Glutamatergic neuron (in vitro differentiated cells): ENCODE measurements around the gene ABI1. TPM values are rescaled to one million over a fixed set of nuclear protein-coding genes. Genes with fewer than 3 reads are reported as not detected.

Experiments
- DNase-seq: peaks from one replicate; pipeline ENCODE4 v3.0.0; 2022
- H3K27ac Mint-ChIP-seq: one replicate; pipeline ENCODE4 v1.8.0; 2020; ENCODE audit warnings: mild to moderate bottlenecking, mixed read lengths, inconsistent platforms; ENCODE audit not compliant: unreplicated experiment
- H3K27me3 Mint-ChIP-seq: one replicate; pipeline ENCODE4 v1.8.0; 2020; ENCODE audit warnings: mild to moderate bottlenecking, moderate library complexity, mixed read lengths, inconsistent platforms; ENCODE audit not compliant: unreplicated experiment
- H3K36me3 Mint-ChIP-seq: one replicate; pipeline ENCODE4 v1.8.0; 2020; ENCODE audit warnings: mild to moderate bottlenecking, mixed read lengths, inconsistent platforms; ENCODE audit not compliant: unreplicated experiment
- H3K4me1 Mint-ChIP-seq: one replicate; pipeline ENCODE4 v1.8.0; 2020; ENCODE audit warnings: mild to moderate bottlenecking, low read depth, mixed read lengths, inconsistent platforms; ENCODE audit not compliant: unreplicated experiment
- H3K4me3 Mint-ChIP-seq: one replicate; pipeline ENCODE4 v1.8.0; 2020; ENCODE audit warnings: mild to moderate bottlenecking, mixed read lengths, inconsistent platforms; ENCODE audit not compliant: unreplicated experiment
- H3K9me3 Mint-ChIP-seq: one replicate; pipeline ENCODE4 v1.8.0; 2020; ENCODE audit warnings: mild to moderate bottlenecking, moderate library complexity, mixed read lengths, inconsistent platforms; ENCODE audit not compliant: unreplicated experiment
- total RNA-seq: library from RNA; stranded (reverse); fragmentation: NEBNext Ultra II Directional; extraction: Animal tissue kit (Norgen Biotek cat#: 25700); gene quantifications from one replicate; pipeline ENCODE4 v1.2.1, GENCODE V29; 2021; ENCODE audit not compliant: unreplicated experiment
- TF ChIP-seq, protein P1 (sequence below): fragments of 200-600 bp; sonication (generic); IDR thresholded peaks from one replicate; pipeline ENCODE4 v1.5.0; 2021; ENCODE audit not compliant: partially characterized antibody, unreplicated experiment

Gene ABI1
- total RNA-seq, 1 donor from 2014 or later = 37.3 TPM

DNA sequence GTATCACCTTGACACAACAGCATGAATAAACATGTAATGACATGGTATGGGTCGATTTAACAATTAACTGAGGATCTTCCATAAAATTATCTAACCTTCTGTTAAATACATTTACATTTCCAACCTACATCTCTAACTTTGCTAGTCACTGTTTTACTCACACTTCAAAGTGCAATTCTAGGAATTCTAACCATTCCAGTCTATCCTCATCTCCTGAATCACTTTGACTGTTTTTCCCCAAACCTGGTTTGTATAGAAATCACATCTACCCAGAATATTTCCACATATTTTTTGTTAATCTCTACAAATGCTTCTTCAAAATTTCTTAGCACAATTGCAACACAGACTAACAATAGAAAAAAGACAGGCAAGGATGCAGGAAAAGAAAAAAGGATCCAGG lies 6.2 kb downstream of the ABI1 start:
- Mint-ChIP-seq H3K4me1 (peaks cover 15% of the 10 kb centered on the region), H3K27ac (no peak overlapping the region), H3K9me3 (no peaks in the 10 kb centered on the region), H3K27me3 (peaks cover 2% of the 10 kb centered on the region), H3K36me3 (no peaks in the 10 kb centered on the region), H3K4me3 (no peak overlapping the region)
- TF ChIP-seq, protein P1, sequence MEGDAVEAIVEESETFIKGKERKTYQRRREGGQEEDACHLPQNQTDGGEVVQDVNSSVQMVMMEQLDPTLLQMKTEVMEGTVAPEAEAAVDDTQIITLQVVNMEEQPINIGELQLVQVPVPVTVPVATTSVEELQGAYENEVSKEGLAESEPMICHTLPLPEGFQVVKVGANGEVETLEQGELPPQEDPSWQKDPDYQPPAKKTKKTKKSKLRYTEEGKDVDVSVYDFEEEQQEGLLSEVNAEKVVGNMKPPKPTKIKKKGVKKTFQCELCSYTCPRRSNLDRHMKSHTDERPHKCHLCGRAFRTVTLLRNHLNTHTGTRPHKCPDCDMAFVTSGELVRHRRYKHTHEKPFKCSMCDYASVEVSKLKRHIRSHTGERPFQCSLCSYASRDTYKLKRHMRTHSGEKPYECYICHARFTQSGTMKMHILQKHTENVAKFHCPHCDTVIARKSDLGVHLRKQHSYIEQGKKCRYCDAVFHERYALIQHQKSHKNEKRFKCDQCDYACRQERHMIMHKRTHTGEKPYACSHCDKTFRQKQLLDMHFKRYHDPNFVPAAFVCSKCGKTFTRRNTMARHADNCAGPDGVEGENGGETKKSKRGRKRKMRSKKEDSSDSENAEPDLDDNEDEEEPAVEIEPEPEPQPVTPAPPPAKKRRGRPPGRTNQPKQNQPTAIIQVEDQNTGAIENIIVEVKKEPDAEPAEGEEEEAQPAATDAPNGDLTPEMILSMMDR = no peak
- DNase-seq = no peak

DNA sequence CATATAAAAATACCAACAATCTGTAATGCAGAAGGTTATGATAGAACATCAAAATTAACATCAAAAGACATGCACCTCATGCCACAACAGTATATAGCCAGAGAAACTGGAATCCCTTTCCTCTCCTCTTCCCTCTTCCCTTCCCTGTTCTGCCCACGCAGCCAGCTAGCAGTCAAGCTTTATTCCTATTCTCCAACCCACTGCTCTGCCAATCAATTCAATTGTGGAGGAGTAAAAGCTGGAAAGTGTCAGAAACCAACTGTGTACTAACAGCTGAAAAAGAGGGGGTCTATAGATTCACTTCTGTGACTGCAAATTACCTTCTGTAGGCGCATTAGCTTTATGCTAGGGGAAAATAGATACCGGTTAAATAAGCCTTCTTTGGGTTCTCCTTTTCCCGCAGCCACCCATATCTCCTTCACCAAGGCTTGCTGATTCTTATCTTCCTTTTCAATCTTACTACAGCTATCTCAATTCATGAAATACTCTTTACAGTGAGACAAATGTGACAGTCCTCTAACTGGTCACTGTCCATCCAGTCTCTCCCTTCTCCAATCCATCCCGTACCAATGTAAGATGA lies 16.3 kb downstream of the ABI1 start:
- H3K27ac Mint-ChIP-seq = no peak overlapping the region
- peaks cover 10% of the 10 kb centered on the region for H3K4me1 Mint-ChIP-seq
- TF ChIP-seq, protein P1 = no peak
- H3K36me3 Mint-ChIP-seq = peaks cover 5% of the 10 kb centered on the region
- H3K9me3 Mint-ChIP-seq = no peaks in the 10 kb centered on the region
- H3K4me3 Mint-ChIP-seq = no peak overlapping the region
- no peak for DNase-seq
- no peaks in the 10 kb centered on the region for H3K27me3 Mint-ChIP-seq

DNA sequence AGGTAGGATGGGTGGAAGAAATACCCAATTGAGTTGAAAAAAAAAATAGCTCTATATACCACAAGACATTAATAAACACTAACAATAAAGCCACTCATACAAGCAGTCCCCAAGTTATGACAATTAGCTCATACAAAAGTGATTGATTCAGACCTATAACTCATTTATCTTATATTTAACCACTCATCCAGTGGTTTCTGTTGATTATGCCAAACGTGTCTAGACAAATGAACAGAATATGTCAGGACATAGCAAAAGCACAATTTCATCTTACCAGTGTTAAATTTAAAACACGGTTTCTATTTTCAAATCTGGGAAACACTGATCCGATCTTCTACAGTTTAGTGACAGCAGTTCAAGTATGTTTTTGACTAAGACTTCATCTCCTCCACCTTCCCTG lies 17.0 kb downstream of the ABI1 start:
- no peak for DNase-seq
- TF ChIP-seq, protein P1 = no peak
- Mint-ChIP-seq H3K27me3 (no peaks in the 10 kb centered on the region), H3K36me3 (peaks cover 5% of the 10 kb centered on the region), H3K27ac (no peak overlapping the region), H3K9me3 (no peaks in the 10 kb centered on the region), H3K4me1 (peaks cover 10% of the 10 kb centered on the region), H3K4me3 (no peak overlapping the region)

DNA sequence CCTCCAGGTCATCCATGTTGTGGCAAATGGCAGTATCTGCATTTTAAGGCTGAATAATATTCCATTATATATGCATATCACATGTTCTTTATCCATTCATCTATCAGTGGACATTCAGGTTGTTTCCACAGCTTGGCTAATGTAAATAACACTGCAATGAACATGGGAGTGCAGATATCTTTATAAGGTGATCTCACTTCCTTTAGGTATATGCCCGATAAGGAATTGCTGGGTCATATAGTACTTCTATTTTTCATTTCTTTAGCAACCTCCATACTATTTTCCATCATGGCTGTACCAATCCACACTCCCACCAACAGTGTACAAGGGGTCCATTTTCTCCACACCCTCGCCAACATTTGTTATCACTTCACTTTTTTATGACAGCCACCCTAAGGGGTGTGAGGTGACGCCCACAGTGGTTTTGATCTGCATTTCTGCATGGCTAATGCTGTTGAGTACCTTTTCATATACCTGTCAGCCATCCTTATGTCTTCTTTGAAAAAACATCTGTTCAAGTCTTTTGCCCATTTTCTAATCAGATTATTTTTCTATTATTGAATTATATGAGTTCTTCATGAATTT lies 18.9 kb downstream of the ABI1 start:
- Mint-ChIP-seq H3K36me3 (peaks cover 5% of the 10 kb centered on the region), H3K4me1 (peaks cover 10% of the 10 kb centered on the region), H3K27me3 (no peaks in the 10 kb centered on the region), H3K4me3 (no peak overlapping the region), H3K27ac (no peak overlapping the region), H3K9me3 (no peaks in the 10 kb centered on the region)
- TF ChIP-seq, protein P1 = no peak
- DNase-seq = no peak

DNA sequence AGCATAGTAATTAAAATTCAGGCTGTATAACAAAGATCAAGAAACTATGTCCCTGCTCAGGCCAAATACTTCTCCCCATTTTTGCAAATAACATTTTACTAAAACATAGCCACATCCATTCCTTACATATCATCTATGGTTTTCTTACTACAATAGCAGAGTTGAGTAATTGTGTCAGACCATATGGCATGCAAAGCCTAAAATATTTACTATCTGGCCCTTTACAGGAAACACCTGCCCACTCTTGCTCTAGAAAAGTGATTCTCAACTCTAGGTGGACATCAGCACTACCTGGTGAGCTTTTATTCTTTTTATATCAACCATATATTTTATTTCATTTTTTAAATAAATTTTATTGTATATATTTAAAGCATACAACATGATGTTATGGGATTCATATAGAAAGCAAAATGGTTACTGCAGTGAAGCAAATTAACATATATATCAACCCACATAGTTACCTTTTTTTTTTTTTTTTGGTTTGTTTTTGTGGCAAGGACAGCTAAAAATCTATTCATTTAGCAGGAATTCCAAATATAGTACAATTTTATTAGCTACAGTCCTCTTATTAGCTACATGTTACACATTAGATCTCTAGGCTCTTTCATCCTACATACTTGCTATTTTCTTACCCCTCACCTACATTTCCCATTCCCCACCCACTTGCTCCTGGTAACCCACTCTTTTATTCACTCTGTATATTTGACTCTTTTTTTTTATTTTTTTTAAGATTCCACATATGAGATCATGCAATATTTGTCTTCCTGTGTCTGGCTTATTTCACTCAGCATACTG lies 19.6 kb downstream of the ABI1 start:
- no peak for DNase-seq
- H3K4me3 Mint-ChIP-seq = no peak overlapping the region
- TF ChIP-seq, protein P1 = no peak
- no peaks in the 10 kb centered on the region for H3K27me3 Mint-ChIP-seq
- no peaks in the 10 kb centered on the region for H3K36me3 Mint-ChIP-seq
- H3K27ac Mint-ChIP-seq = no peak overlapping the region
- H3K9me3 Mint-ChIP-seq = peaks cover 1% of the 10 kb centered on the region
- H3K4me1 Mint-ChIP-seq = peaks cover 10% of the 10 kb centered on the region
